Daoy (cell line): ENCODE data around the gene C3. TPM values are rescaled to one million over a fixed set of nuclear protein-coding genes. Genes with fewer than 3 reads are reported as not detected.
"Not testable (repeated sequence)": the region's sequence is repeated elsewhere in the genome, so short reads cannot be mapped to it uniquely, and the experiment has no call there.

Experiments
- DNase-seq: peaks from one replicate; pipeline ENCODE4 v3.0.0-alpha.2; 2015; ENCODE audit warnings: low read depth
- total RNA-seq: library from RNA; depleted of rRNA; stranded (reverse); fragments of >200 nt; shearing (Covaris generic); gene quantifications from 2 replicates; pipeline ENCODE4 v1.2.3, GENCODE V29; 2014

C3 gene
- total RNA-seq, 1 experiment from 2014 or later: 7.9 TPM

DNA sequence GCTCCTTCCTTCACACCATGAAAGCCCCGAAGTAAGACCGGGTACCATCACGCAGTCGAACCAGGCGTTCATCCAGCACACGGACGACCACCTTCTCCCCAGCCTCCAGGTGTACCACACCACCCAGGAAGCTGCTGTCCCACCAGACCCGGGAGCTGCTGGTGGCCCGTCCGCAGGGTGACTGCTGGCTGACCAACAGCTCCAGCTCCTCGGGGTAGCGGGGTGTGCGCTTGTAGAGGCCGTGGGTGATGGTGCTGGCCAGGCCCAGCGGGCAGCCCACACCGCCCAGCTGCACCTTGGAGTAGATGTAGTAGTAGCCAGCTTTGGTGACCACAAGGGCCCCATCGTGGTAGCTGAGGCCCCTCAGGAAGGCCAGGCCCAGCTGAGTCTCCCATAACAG is 55.5 kb downstream of the C3 start:
- no peak for DNase-seq

DNA sequence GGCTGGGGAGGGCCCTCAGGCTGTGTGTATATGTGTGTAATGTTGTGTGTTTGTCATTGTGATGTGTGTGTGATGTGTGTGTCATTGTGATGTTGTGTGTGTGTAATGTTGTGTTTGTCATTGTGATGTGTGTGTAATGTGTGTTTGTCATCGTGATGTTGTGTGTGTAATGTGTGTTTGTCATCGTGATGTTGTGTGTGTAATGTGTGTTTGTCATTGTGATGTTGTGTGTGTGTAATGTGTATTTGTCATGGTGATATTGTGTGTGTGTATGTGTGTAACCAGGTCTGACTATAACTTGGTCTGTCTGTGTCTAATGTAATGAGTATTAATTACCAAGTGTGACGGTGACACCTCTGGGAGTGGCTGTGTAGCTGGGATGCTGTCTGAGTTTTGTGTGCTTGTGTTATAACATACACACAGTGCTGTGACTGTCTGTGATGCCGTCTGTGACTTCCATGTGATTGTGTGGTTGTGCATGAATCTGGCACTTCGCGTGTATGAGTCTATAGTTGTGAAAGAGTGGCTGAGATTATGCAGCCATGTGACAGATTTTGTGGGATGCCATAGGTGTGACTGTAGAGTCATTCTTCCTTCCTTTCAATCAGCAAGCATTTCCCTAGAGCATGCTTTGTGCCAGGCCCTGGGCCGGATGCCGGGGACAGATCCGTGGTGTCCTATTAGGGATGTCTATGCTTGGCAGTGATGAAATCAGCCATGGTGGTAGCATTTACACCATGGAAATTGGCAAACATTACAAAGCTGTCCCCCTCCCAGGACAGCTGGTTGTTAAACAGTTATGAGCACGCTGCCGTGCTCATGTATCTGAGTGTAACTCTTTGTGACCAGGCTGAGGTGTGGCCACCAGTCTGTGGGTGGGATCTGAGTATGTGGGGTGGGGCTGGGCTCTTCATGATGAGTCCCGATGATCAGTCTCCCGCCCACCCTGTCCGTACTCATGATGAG is 56.9 kb downstream of the C3 start:
- DNase-seq: peak; percentile 29

DNA sequence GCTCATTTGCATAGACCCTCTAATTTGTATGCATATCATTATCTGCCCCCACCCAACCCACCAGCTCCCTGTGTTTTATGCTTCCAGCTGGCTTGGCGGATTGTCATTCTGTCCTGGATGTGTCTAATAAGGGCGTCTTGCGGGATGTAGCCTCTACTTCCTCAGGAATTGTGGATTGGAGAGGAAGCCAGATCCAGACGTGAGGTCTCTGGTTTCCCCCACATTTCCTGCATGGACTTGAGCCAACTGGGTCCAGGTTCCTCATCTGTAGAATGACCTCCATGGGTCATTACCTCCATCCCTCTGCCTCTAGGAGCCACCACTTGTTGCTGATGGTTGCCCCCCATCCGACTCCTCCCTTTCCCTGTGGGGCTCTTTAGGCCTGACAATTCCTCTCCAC is 57.7 kb downstream of the C3 start:
- no peak for DNase-seq

DNA sequence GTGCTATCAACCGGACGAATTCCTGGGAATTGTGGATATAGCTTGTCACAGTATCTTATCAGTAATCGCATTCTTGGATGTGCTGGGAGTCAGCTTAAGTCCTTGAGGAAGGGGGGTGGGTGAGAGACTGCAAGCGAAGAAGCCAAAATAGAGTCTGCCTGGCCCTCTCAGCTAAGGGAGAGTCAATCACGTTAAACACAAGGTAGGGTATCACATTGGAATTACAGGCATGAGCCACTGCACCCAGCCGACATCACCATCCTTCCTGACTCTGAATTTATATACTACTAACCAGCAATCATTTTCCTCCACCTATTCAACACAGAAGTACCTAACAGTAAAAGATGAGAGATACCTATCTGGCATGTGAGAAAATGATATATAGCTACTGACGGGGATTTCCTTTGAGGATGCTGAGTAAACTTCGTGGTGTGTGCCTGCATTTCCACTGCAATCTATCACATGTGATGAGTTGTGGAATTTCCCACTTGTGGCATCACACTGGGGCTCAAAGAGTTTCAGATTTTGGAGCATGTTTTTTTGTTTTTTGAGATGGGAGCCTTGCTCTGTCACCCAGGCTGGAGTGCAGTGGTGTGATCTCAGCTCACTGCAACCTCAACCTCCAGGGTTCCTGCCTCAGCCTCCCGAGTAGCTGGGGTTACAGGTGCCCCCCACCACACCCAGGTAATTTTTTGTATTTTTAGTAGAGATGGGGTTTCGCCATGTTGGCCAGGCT is 58.8 kb downstream of the C3 start:
- peak; percentile 43 for DNase-seq

DNA sequence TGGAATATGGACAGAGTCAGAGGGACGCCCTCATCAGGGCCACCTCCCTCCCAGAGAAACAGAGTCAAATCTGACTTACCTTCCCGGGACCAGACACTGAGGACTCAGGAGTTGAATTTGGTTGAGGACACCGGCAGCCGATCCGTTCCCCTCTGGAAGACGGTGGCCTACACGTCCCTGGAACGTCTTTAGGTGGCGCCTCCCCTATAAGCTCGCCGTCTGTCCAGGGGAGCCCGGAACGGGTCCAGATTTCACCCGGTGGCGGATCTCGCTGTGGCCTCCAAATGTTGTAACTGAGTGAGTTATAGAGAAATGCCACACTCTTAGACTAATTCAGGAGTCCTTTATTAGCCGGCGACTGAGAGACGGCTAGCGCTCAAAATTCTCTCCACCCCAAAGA is 59.5 kb downstream of the C3 start:
- DNase-seq: no peak

DNA sequence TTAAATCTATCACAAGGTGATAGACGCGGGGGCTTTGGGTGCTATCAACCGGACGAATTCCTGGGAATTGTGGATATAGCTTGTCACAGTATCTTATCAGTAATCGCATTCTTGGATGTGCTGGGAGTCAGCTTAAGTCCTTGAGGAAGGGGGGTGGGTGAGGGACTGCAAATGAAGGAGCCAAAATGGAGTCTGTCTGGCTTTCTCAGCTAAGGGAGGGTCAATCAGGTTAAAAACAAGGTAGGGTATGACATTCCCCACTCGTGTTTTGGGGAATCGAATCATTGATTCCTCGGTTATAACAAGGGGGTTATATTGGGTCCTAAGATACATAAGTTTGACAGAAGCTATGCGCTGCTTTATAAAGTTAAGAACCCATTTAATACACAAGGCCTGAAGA is 64.1 kb downstream of the C3 start:
- DNase-seq: not testable (repeated sequence)

DNA sequence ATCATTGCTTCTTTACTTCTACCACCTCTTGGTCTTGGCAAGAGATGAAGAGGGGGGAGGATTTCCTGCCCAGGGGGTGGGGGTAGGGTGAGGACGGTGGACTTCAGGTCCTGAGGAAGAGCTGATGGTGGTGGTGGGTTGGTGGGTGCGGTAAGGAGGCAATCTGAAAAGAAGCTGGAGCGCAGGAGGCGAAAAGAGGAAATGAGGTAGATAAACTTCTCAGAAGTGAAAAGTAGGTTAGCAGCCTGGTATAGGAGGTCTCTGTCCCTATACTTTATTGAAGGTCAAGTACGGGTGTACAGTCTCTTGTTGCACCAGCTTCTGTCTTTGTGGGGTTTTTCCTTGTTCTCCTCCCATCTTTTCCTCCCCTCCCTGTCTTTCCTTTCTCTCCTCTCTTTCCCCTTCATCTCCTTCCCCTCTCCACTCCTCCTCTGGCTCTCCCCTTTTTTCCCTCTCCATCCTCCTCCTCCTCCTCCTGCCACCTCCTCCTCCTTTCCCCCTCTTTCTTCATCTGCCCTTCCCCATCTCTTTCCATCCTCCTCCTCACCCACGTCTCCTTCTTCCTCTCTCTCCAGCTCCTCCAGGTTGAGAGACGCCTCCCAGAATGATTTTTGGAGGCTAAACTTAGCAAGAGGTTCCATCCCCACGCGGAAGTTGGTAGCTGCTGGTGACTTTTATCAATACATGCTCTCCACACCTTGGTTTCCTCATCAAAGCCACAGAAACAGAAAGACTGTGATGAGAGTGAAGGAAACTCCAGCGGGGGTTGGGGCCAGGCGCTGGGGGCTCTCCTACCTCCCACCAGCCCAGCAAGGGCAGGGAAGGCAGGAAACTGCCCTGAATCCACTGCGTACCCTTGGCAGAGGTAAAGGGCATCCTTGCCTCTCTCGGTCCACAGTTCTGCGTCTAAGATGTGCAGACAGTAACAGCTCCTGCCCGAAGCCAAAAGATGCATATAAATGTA is 65.8 kb downstream of the C3 start:
- no peak for DNase-seq

DNA sequence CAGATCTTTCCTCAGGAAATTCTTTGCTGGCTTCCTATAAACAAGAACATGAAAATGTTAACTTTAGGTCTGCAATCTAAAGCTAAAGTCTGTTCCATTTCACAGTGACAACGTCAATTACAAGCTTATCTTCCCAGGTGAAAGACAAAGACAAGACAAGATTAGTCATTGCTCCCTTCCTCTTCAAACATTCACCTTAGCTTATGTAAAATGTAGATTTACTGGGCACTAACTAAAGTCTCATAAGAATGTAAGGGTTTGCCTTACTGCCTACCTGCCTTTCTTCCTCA is 67.7 kb downstream of the C3 start:
- DNase-seq: no peak

DNA sequence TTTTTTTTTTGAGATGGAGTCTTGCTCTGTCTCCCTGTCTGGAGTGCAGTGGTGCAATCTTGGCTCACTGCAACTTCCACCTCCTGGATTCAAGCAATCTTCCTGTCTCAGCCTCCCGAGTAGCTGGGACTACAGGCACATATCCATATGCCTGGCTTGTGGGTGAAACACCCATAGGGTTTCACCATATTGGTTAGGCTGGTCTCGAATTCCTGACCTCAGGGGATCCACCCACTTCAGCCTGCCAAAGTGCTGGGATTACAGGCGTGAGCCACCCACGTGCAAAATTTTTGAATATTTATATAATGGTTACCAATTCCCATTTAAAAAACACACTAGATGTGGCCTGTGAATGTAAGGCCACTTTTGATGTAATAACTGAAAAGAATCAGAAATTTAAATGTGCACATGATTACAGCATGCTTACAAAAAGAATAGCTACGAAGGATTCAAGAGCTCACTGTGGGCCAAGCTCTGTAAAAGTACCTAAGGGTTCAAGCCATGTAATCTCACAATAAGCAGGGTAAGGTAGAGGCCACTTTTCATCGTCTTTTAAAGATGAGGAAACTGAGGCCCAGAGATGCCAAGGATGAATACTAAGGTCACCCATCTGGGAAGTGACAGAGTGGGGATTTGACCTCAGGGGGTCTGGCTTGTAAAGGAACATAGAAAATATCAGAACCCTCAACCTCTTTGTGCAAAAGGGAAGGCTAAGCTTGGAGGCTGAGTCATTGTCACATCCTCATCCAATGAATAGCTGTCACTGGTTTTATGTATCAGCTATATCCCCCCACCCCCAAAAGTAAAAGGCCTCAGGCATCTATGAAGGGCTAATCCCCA is 68.3 kb downstream of the C3 start:
- no peak for DNase-seq

DNA sequence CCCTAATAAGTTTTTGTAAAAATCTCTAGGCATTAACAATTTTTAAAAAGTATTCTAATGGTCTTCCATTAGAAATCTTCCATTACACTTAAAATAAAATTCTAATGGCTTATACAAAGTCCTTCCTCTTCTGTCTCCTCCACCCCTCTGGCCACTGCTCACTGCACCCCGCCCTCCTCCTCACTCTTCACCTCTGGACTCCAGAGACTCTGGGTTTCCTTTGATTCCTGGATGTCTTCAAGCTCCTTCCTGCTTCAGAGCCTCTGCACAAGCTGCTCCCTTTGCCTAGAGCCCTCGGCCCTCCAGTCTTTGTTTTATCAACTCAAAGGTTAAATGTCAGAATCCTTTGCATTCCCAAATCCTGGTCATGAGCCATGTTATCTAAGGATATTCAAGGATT is 71.3 kb downstream of the C3 start:
- DNase-seq: no peak

DNA sequence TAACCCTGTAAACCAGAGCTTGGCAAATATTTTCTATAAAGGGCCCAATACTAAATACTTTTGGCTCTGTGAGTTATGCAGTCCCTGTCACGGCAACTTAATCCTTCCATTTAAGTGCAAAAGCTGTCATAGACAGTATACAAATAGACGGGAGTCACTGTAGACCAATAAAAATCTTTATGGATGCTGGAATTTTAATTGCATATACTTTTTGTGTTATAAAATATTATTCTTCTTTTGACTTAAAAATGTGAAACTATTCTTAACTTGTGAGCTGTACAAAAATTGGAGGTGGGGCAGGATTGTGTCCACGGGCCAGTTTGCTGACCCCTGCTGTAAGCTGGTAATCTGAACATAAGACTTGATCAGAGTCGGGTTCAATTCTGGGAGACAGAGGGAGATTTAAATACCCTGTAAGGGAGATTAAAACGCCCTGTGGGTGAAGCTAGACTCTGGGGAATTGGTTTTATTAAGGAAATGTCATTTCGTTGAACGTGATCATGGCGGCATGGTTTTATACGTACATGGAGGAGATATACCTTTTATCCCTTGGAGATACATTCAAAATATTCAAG is 72.2 kb downstream of the C3 start:
- DNase-seq: no peak

DNA sequence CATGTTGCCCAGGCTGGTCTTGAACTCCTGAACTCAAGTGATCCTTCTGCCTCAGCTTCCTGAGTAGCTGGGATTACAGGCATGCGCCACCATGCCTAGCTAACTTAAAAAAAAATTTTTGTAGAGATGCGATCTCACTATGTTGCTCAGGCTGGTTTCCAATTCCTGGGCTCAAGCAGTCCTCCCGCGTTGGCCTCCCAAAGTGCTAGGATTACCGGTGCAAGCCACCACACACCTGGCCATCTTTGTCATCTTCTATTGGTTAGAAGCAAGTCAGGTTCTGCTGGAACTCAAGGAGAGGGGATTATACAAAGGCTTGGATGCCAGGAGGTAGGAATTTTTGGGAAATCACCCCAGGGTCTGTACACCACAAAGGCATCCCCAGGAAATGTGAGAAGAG is 75.7 kb downstream of the C3 start:
- no peak for DNase-seq

DNA sequence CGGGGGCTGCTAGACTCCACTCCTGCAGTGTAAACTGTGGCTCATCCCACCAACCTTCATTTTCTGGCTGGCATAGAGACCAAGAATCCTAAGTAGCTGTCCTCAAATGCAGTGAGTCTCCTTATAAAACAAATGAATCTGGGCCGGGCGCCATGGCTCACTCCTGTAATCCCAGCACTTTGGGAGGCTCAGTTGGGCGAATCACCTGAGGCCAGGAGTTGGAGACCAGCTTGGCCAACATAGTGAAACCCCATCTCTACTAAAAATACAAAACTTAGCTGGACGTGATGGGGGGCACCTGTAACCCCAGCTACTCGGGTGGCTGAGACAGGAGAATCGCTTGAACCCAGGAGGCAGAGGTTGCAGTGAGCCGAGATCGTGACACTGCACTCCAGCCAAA is 80.1 kb downstream of the C3 start:
- DNase-seq: not testable (repeated sequence)

DNA sequence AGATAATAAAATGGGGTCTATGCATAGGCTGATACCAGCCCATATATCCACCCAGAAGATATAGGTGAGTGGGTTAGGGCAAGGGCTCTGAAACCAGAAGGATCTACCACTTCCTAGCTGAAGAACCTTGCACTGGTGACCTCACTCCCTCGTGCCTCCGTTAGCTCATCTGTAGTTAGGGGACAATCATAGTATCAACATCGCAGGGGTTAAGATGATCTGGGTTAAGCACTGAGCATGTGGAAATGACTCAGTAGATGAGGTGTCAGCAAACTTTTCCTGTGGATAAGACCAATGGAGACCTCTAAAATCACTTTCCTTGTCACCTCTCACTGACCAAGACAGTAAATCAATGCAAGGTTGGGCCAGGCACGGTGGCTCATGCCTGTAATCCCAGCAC is 81.0 kb downstream of the C3 start:
- DNase-seq: peak; percentile 80

DNA sequence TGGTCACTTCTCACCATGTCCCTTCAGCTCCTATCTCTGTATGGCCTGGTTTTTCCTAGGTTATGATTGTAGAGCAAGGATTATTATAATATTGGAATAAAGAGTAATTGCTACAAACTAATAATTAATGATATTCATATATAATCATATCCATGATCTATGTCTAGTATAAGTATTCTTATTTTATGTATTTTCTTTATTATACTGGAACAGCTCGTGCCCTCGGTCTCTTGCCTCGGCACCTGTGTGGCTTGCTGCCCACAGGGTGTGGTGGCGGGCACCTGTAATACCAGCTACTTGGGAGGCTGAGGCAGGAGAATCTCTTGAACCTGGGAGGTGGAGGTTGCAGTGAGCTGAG is 87.0 kb downstream of the C3 start:
- DNase-seq: not testable (repeated sequence)

DNA sequence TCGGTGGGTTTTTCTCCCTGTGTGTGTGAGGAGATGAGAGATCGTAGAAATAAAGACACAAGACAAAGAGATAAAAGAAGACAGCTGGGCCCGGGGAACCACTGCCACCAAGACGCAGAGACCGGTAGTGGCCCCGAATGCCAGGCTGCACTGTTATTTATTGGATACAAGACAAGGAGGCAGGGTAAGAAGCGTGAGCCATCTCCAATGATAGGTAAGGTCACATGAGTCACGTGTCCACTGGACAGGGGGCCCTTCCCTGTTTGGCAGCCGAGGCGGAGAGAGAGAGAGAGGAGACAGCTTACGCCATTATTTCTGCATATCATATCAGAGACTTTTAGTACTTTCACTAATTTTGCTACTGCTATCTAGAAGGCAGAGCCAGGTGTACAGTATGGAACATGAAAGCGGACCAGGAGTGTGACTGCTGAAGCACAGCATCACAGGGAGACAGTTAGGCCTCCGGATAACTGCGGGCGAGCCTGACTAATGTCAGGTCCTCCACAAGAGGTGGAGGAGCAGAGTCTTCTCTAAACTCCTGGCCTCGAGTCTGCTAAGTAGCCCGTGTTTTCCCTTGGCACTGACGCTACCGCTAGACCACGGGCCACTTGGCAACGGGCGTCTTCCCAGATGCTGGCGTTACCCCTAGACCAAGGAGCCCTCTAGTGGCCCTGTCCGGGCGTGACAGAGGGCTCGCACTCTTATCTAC is 87.5 kb downstream of the C3 start:
- DNase-seq: peak; percentile 81

DNA sequence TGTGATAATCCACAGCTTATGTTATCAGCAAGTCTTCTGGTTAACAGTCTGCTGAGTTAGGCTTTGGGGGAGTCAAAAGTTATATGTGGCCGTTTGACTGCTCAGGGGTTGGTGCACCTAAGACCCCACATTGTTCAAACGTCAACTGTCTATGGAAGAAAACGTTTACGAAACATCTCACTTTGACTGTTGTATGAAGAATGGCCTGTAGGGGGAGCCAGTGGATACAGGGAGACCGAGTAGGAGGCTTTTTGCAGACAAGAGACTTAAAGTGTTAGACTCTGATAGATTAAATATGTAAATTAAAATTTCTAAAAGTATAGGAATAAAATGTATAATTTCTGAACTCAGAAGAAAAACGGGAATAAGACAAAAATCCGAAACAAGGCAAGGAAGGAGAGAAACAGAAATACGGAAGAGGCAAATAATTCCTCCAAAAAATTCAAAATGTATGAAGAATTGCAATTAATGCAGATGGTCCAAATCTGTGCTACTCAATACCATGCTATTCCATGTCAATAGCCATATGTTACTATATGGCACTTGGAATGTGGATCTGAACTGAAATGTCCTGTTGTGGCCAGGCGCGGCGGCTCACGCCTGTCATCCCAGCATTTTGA is 88.3 kb downstream of the C3 start:
- DNase-seq: peak; percentile 72
